NT2/D1 (cell line): ENCODE results near the gene WDHD1.

Experiments used
- DNase-seq: peaks from one replicate; pipeline ENCODE4 v3.0.0-alpha.2; 2011; ENCODE audit warnings: low read depth, low spot score
- H3K27me3 ChIP-seq: 2 replicates; pipeline ENCODE4 v1.6.0; 2011; ENCODE audit warnings: mild to moderate bottlenecking; ENCODE audit not compliant: insufficient read length, insufficient read depth
- H3K36me3 ChIP-seq: 2 replicates; pipeline ENCODE4 v1.6.1; 2011; ENCODE audit warnings: mild to moderate bottlenecking, low read length, mixed read lengths; ENCODE audit not compliant: insufficient read depth, insufficient read length
- H3K4me1 ChIP-seq: 2 replicates; pipeline ENCODE4 v1.5.1; 2011; ENCODE audit not compliant: insufficient read depth, insufficient read length
- H3K4me3 ChIP-seq: 2 replicates; pipeline ENCODE4 v1.5.1; 2011; ENCODE audit warnings: low read depth; ENCODE audit not compliant: insufficient read length
- H3K9ac ChIP-seq: 2 replicates; pipeline ENCODE4 v1.6.0; 2011; ENCODE audit warnings: low read depth; ENCODE audit not compliant: insufficient read length
- H3K9me3 ChIP-seq: 2 replicates; pipeline ENCODE4 v1.5.1; 2011; ENCODE audit warnings: mild to moderate bottlenecking, low read length; ENCODE audit not compliant: insufficient read depth
- SUZ12 ChIP-seq: IDR thresholded peaks from 2 replicates; pipeline ENCODE4 v1.6.1; 2011; ENCODE audit not compliant: insufficient read length, insufficient read depth; ENCODE audit errors: extremely low read depth
- YY1 ChIP-seq: IDR thresholded peaks from 2 replicates; pipeline ENCODE4 v1.6.1; 2011; ENCODE audit not compliant: insufficient read length, insufficient read depth
- ZNF274 ChIP-seq: IDR thresholded peaks from 2 replicates; pipeline ENCODE4 v1.6.1; 2011; ENCODE audit warnings: mild to moderate bottlenecking, low read depth, low read length

WDHD1 gene

GRCh38 chr14:54893151-54893760, 133.6 kb downstream of the WDHD1 start:
- H3K27me3 ChIP-seq = no peaks in the 10 kb centered on the region
- H3K9ac ChIP-seq = no peak overlapping the region
- TF ChIP-seq YY1 (no peak), SUZ12 (no peak), ZNF274 (no peak)
- H3K36me3 ChIP-seq = no peaks in the 10 kb centered on the region
- H3K9me3 ChIP-seq = no peaks in the 10 kb centered on the region
- H3K4me3 ChIP-seq = no peak overlapping the region
- no peak for DNase-seq
- H3K4me1 ChIP-seq = peaks cover 2% of the 10 kb centered on the region

GRCh38 chr14:54891471-54892245, 135.2 kb downstream of the WDHD1 start:
- H3K27me3 ChIP-seq = no peaks in the 10 kb centered on the region
- peaks cover 4% of the 10 kb centered on the region for H3K4me1 ChIP-seq
- no peak overlapping the region for H3K9ac ChIP-seq
- DNase-seq = no peak
- TF ChIP-seq YY1 = no peak
- TF ChIP-seq ZNF274 = no peak
- TF ChIP-seq SUZ12 = no peak
- no peaks in the 10 kb centered on the region for H3K36me3 ChIP-seq
- H3K4me3 ChIP-seq = no peak overlapping the region
- no peaks in the 10 kb centered on the region for H3K9me3 ChIP-seq

- Histone ChIP-seq H3K4me3 (no peak overlapping the region), H3K36me3 (no peaks in the 10 kb centered on the region), H3K4me1 (peaks cover 4% of the 10 kb centered on the region), H3K27me3 (no peaks in the 10 kb centered on the region), H3K9ac (no peak overlapping the region), H3K9me3 (no peaks in the 10 kb centered on the region)
- DNase-seq = no peak
- TF ChIP-seq ZNF274 (no peak), YY1 (no peak)
These were observed 136.1 kb downstream of the WDHD1 start for GRCh38 chr14:54890788-54891187.

- Histone ChIP-seq H3K9me3 (no peaks in the 10 kb centered on the region), H3K36me3 (no peaks in the 10 kb centered on the region), H3K4me1 (peaks cover 3% of the 10 kb centered on the region), H3K4me3 (no peak overlapping the region), H3K27me3 (no peaks in the 10 kb centered on the region), H3K9ac (no peak overlapping the region)
- no peak for TF ChIP-seq YY1
- no peak for TF ChIP-seq ZNF274
- TF ChIP-seq SUZ12 = no peak
- no peak for DNase-seq
These were observed 137.0 kb downstream of the WDHD1 start for GRCh38 chr14:54889919-54890318.
